Right ventricle myocardium inferior (tissue), 1 donor: ENCODE results near the gene PRKCE. TPM values are rescaled to one million over a fixed set of nuclear protein-coding genes. Genes with fewer than 3 reads are reported as not detected.
A peak's percentile ranks its signal among the peaks of the same experiment; 100 is the strongest.

Experiments
- ATAC-seq: fragments of 200-7000 bp; cut with Tn5 transposase; one replicate; pipeline ENCODE4 v1.9.1; 2020; ENCODE audit warnings: mild to moderate bottlenecking, moderate library complexity
- DNase-seq: peaks from one replicate; pipeline ENCODE4 v3.0.0; 2021; ENCODE audit errors: missing footprints
- intact Hi-C: fragments of 100-400 bp; cut with DNase I; formaldehyde crosslinking; loops from one replicate; pipeline ENCODE4 v1.11.0; 2022
- total RNA-seq: library from RNA; stranded (reverse); fragmentation: NEBNext Ultra II Directional; extraction: Animal tissue kit (Norgen Biotek cat#: 25700); gene quantifications from one replicate; pipeline ENCODE4 v1.2.1, GENCODE V29; 2021
- donor health status: DM: no; HTN: yes; CAD: no; lungs with severe emphysema.

Gene PRKCE
- total RNA-seq, 1 donor from 2014 or later: 17.8 TPM

- no peak for ATAC-seq
- intact Hi-C loops: no loop called here
These were observed 529.8 kb downstream of the PRKCE start for GRCh38 chr2:46181306-46181705.

GRCh38 chr2:46181789-46182530 is 530.5 kb downstream of the PRKCE start:
- DNase-seq (no peak), ATAC-seq (no peak)
- intact Hi-C loops: no loop called here

More at GRCh38 chr2:46181306-46181705, 529.8 kb downstream of the PRKCE start:
- no peak for DNase-seq

- intact Hi-C loops: no loop called here
- ATAC-seq: no peak
- DNase-seq: no peak
These were observed 532.0 kb downstream of the PRKCE start for GRCh38 chr2:46183426-46183825.

GRCh38 chr2:46184794-46185583 is 533.5 kb downstream of the PRKCE start:
- ATAC-seq: no peak
- DNase-seq: no peak
- intact Hi-C loops: no loop called here

- intact Hi-C loops: no loop called here
These were observed 535.7 kb downstream of the PRKCE start for GRCh38 chr2:46187112-46187618.

GRCh38 chr2:46188041-46188716 is 536.7 kb downstream of the PRKCE start:
- intact Hi-C loops: no loop called here
- no peak for ATAC-seq
- DNase-seq: no peak

More at GRCh38 chr2:46187112-46187618, 535.7 kb downstream of the PRKCE start:
- peak; percentile 66 for DNase-seq
- peak; percentile 44 for ATAC-seq

- intact Hi-C loops: no loop called here
- no peak for DNase-seq
- ATAC-seq: no peak
These were observed 541.9 kb downstream of the PRKCE start for GRCh38 chr2:46193356-46193755.

- intact Hi-C loops: no loop called here
- DNase-seq (no peak), ATAC-seq (no peak)
These were observed 542.4 kb downstream of the PRKCE start for GRCh38 chr2:46193855-46194254.

GRCh38 chr2:46194856-46195255 is 543.4 kb downstream of the PRKCE start:
- DNase-seq (no peak), ATAC-seq (no peak)
- intact Hi-C loops: no loop called here

GRCh38 chr2:46195819-46196218 is 544.3 kb downstream of the PRKCE start:
- intact Hi-C loops: no loop called here
- no peak for DNase-seq
- ATAC-seq: no peak

- intact Hi-C loops: no loop called here
- DNase-seq (no peak), ATAC-seq (no peak)
These were observed 545.5 kb downstream of the PRKCE start for GRCh38 chr2:46196871-46197462.

- intact Hi-C loops: no loop called here
- DNase-seq: no peak
- no peak for ATAC-seq
These were observed 546.2 kb downstream of the PRKCE start for GRCh38 chr2:46197672-46198071.

- intact Hi-C loops: no loop called here
- ATAC-seq: no peak
- no peak for DNase-seq
These were observed 546.8 kb downstream of the PRKCE start for GRCh38 chr2:46198164-46198883.

- intact Hi-C loops: no loop called here
- peak; percentile 45 for ATAC-seq
- no peak for DNase-seq
These were observed 547.5 kb downstream of the PRKCE start for GRCh38 chr2:46198966-46199365.

- DNase-seq (no peak), ATAC-seq (no peak)
- intact Hi-C loops: no loop called here
These were observed 548.7 kb downstream of the PRKCE start for GRCh38 chr2:46200100-46200690.

GRCh38 chr2:46200861-46201605 is 549.6 kb downstream of the PRKCE start:
- intact Hi-C loops: no loop called here

GRCh38 chr2:46202453-46202852 is 551.0 kb downstream of the PRKCE start:
- intact Hi-C loops: no loop called here
- no peak for ATAC-seq
- DNase-seq: no peak

More at GRCh38 chr2:46200861-46201605, 549.6 kb downstream of the PRKCE start:
- ATAC-seq (no peak), DNase-seq (no peak)
